ENCODE results near the gene NINJ2.
"Not testable (repeated sequence)": the region's sequence is repeated elsewhere in the genome, so short reads cannot be mapped to it uniquely, and the experiment has no call there.

DNA sequence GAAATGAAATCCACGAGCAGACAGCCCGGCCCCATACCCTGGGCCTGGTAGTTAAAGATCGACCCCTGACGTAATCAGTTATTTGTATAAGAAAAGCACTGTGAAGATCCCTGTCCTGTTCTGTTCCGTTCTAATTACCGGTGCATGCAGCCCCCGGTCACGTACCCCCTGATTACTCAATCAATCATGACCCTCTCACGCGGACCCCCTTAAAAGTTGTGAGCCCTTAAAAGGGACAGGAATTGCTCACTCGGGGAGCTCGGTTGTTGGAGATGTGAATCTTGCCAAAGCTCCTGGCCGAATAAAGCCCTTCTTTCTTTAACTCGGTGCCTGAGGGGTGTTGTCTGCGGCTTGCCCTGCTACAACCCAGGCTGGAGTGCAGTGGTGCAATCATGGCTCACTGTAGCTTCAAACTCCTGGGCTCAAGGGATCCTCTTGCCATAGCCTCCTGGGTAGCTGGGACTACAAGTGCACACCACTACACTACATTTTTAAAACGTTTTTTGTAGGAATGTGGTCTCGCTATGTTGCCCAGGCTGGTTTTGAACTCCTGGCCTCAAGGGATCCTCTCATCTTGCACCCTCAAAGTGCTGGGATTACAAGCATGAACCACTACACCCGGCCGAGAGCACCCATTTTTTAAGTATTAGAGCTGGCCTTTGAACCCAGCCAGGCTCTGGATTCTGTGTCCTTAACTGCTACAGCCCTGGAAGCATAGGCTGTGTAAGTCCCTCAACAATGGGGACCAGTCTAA lies 85.1 kb downstream of the NINJ2 start:
- TF ChIP-seq, protein P1, sequence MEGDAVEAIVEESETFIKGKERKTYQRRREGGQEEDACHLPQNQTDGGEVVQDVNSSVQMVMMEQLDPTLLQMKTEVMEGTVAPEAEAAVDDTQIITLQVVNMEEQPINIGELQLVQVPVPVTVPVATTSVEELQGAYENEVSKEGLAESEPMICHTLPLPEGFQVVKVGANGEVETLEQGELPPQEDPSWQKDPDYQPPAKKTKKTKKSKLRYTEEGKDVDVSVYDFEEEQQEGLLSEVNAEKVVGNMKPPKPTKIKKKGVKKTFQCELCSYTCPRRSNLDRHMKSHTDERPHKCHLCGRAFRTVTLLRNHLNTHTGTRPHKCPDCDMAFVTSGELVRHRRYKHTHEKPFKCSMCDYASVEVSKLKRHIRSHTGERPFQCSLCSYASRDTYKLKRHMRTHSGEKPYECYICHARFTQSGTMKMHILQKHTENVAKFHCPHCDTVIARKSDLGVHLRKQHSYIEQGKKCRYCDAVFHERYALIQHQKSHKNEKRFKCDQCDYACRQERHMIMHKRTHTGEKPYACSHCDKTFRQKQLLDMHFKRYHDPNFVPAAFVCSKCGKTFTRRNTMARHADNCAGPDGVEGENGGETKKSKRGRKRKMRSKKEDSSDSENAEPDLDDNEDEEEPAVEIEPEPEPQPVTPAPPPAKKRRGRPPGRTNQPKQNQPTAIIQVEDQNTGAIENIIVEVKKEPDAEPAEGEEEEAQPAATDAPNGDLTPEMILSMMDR (IDR thresholded peaks at IDR 0.05; ENCODE audit: borderline replicate concordance, extremely low read depth, low read length, poor library complexity, severe bottlenecking): not testable (repeated sequence)
- TF ChIP-seq EZH2 (IDR thresholded peaks at IDR 0.05; ENCODE audit: borderline replicate concordance, low read depth, low read length, severe bottlenecking): not testable (repeated sequence)

All from DND-41 (cell line).